Right lobe of liver (tissue), 4 donors: ENCODE data around the gene PTPDC1.

ENCODE experiments used
- POLR2A ChIP-seq: fragments of 450-650 bp; IDR thresholded peaks from one replicate; pipeline ENCODE4 v1.6.1; 2017; ENCODE audit warnings: antibody characterized with exemption, mild to moderate bottlenecking
- TF ChIP-seq, protein P1 (sequence below), 4 donors: fragments of 200-600 bp in 3 of 4; fragments of 450-650 bp in 1 of 4; IDR thresholded peaks; one replicate each; pipeline versions ENCODE4 v1.5.1 to v1.8.0; 2016 to 2022; ENCODE audit warnings: antibody characterized with exemption in 4 of 4, mild to moderate bottlenecking in 2 of 4
- donor health status: DM: no; HTN: no; CAD: no.
- donor health status: DM: no; HTN: no; CAD: no.
- donor health status: DM: no; HTN: yes; CAD: no.

GRCh38 chr9:94144394-94144793 is 60.1 kb downstream of the PTPDC1 start:
- no peak for TF ChIP-seq POLR2A
- TF ChIP-seq, protein P1, sequence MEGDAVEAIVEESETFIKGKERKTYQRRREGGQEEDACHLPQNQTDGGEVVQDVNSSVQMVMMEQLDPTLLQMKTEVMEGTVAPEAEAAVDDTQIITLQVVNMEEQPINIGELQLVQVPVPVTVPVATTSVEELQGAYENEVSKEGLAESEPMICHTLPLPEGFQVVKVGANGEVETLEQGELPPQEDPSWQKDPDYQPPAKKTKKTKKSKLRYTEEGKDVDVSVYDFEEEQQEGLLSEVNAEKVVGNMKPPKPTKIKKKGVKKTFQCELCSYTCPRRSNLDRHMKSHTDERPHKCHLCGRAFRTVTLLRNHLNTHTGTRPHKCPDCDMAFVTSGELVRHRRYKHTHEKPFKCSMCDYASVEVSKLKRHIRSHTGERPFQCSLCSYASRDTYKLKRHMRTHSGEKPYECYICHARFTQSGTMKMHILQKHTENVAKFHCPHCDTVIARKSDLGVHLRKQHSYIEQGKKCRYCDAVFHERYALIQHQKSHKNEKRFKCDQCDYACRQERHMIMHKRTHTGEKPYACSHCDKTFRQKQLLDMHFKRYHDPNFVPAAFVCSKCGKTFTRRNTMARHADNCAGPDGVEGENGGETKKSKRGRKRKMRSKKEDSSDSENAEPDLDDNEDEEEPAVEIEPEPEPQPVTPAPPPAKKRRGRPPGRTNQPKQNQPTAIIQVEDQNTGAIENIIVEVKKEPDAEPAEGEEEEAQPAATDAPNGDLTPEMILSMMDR (IDR thresholded peaks at IDR 0.05): no peak
